Dedifferentiated amniotic fluid mesenchymal stem cell (primary cell): ENCODE measurements around the gene TBX10.
"Not testable (repeated sequence)": the region's sequence is repeated elsewhere in the genome, so short reads cannot be mapped to it uniquely, and the experiment has no call there.

Experiments
- DNase-seq: peaks from one replicate; pipeline ENCODE4 v3.0.0-alpha.2; 2016; ENCODE audit errors: extremely low spot score

Gene TBX10

GRCh38 chr11:67639438-67639859, at the start of gene TBX10:
TBX10 (minus strand) TSS chr11:67639763; CDS start chr11:67639472, 291 bp downstream.
- DNase-seq, result no peak

- no peak for DNase-seq
Observed at GRCh38 chr11:67689178-67689577, 49.6 kb upstream of the TBX10 start.

GRCh38 chr11:67687986-67688385, 48.4 kb upstream of the TBX10 start:
- no peak for DNase-seq

- not testable (repeated sequence) for DNase-seq
Observed at GRCh38 chr11:67685641-67686332, 46.2 kb upstream of the TBX10 start.

- DNase-seq, result not testable (repeated sequence)
Observed at GRCh38 chr11:67682126-67683034, 42.8 kb upstream of the TBX10 start.

- no peak for DNase-seq
Observed at GRCh38 chr11:67680696-67681470, 41.3 kb upstream of the TBX10 start.

GRCh38 chr11:67675058-67675747, 35.6 kb upstream of the TBX10 start:
- no peak for DNase-seq

GRCh38 chr11:67674442-67674871, 34.9 kb upstream of the TBX10 start, which contains the start of gene ALDH3B2:
ALDH3B2 (minus strand) TSS chr11:67674623; CDS start chr11:67666935, 7,688 bp downstream.
- DNase-seq, result no peak

- DNase-seq, result no peak
Observed at GRCh38 chr11:67673902-67674301, 34.3 kb upstream of the TBX10 start.

GRCh38 chr11:67673358-67673757, 33.8 kb upstream of the TBX10 start:
- DNase-seq, result no peak

- DNase-seq, result no peak
Observed at GRCh38 chr11:67671211-67671520, 31.6 kb upstream of the TBX10 start.

GRCh38 chr11:67670316-67671210, 31.0 kb upstream of the TBX10 start:
- DNase-seq, result no peak

GRCh38 chr11:67668192-67668551, 28.6 kb upstream of the TBX10 start:
- no peak for DNase-seq

GRCh38 chr11:67667490-67668191, 28.1 kb upstream of the TBX10 start:
- DNase-seq, result no peak

GRCh38 chr11:67666676-67667489, 27.3 kb upstream of the TBX10 start:
- DNase-seq, result no peak

GRCh38 chr11:67666303-67666645, 26.7 kb upstream of the TBX10 start:
- no peak for DNase-seq

GRCh38 chr11:67665541-67666302, 26.2 kb upstream of the TBX10 start:
- no peak for DNase-seq
